GM18517 (cell line): Measurements from ENCODE around the gene SMC1B.

Experiments used
- ATAC-seq: cut with Tn5 transposase; IDR thresholded peaks from one replicate; pipeline ENCODE4 v1.9.1; 2021; ENCODE audit warnings: mild to moderate bottlenecking, moderate library complexity; ENCODE audit not compliant: unreplicated experiment

SMC1B gene

DNA sequence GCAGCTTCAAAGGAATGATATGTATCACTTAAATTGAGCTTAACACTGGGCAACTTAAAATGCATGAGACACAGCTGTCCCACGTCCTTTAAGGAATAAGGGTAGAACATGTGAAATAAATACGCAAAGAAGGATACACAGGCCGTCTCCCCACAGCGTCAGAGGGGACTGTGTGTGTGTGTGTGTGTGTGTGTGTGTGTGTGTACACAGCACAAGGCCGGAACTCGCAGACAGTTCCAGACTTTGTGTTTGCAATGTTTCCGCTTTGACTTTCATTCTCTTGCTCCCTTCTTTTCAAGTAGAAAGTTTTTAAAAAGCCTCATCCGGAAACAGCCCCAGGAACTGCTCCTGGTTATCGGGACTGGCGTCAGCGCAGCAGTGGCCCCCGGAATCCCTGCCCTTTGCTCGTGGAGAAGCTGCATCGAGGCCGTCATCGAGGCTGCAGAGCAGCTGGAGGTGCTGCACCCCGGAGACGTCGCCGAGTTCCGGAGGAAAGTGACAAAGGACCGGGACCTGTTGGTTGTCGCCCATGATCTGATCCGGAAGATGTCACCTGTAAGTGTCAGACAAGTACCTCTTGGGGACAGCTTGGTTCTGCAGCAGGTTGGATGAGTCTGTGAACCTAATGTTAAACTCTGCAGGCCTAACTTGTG lies 90.4 kb downstream of the SMC1B start:
- no peak for ATAC-seq

DNA sequence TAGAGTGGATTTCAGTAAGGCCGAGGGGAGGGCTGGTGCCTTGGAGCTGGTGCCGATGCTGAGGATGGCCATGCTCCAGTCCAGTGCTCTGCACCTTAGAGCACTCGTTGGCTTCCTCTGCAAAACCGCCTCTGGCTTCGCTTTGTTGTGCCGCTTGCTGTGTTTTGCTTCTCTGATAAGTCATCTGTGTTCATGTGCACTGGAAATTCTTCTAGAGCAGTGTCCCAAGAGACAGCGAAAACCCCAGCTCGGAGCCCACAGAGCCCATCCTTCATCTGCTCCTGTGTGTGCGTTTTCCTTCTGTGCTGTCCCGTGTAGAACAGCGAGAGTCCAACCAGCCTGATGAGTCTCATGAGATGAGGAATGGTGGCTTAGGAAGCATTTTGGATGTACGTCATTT lies 91.6 kb downstream of the SMC1B start:
- no peak for ATAC-seq

- no peak for ATAC-seq
These were observed 92.9 kb downstream of the SMC1B start for GRCh38 chr22:45320357-45320976.

DNA sequence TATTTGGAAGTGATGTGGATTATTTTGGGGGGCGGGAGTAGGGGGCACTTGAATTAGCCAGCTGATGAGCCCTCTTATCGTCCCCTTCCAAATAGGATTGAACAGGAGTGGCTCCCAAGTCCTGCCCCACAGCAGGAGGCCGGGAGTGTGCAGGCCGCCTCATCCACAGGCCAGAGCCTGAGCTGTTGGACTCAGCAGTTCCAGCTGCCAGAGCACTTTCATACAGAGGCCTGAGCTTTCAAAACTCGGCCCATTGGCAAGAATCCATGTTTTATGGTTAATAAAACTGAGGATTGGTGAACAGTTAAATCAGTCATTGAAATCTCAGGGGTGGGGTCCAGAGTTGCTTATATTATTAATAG lies 94.1 kb downstream of the SMC1B start:
- ATAC-seq: no peak

- ATAC-seq: peak; percentile 16
These were observed 94.7 kb downstream of the SMC1B start for GRCh38 chr22:45318558-45319323.

DNA sequence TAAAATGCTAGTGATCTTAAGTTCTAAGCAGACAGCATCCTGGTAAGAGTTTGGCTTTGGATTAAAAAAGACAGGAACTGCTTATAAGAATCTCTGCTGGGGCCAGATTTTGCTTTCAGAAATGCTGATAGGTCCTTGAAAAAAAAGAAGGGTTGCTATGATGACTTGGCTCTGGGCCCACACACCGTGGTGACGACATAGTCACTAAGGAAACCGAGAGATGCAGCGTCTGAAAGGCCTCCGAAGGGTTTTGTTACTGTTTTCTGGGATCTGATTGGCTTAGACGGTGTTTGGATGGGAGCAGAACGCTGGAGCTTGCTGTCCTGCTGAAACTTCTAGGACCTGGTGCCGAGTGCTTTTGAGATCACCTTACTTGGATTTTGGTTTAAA lies 95.2 kb downstream of the SMC1B start:
- ATAC-seq: peak; percentile 53

- no peak for ATAC-seq
These were observed 95.7 kb downstream of the SMC1B start for GRCh38 chr22:45317551-45318167.

DNA sequence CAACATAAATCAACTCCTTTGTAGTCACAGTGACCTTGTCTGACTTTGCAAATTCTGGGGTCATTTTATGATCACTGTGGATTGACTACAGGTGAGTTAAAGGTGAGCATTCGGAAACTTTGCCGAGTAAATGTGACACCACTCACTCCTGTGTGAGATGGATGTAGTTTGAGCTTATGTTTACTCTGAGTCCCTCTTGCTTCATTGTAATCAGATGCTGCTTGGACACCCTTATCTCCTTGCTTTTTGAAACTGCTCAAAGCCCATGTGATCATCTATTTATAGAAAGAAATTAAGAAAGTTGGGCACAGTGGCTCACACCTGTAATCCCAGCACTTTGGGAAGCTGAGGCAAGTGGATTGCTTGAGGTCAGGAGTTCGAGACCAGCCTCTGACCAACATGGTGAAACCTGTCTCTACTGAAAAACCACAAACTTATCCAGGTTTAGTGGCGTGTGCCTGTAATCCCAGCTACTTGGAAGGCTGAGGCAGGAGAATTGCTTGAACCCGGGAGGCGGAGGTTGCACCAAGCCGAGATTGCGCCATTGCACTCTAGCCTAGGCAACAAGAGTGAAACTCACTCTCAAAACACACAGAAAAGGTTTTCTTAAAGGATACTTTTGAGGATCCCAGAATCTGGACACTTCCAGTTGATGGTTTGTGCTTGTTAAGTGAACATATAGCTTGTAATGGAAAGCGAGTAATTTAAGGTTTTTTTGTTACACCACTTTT lies 96.4 kb downstream of the SMC1B start:
- no peak for ATAC-seq

DNA sequence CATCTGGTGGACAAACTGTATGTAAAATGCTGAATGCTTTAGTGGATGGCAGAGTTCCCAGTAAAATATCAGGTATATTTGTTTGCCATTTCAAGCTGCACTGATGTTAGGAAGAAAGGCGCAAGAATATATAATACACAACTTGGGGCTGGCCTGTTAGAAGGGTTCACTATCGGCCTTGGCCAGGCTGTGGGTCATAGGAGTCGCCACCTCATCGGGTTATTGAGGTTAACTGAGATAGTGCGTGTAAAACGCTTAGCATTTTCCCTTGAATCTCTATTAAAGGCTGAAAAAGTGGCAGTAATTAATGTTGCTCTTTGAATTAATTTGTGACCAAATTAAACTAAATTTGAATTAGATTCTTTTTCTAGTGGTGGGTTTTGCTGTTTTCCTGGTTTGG lies 98.6 kb downstream of the SMC1B start:
- ATAC-seq: no peak

DNA sequence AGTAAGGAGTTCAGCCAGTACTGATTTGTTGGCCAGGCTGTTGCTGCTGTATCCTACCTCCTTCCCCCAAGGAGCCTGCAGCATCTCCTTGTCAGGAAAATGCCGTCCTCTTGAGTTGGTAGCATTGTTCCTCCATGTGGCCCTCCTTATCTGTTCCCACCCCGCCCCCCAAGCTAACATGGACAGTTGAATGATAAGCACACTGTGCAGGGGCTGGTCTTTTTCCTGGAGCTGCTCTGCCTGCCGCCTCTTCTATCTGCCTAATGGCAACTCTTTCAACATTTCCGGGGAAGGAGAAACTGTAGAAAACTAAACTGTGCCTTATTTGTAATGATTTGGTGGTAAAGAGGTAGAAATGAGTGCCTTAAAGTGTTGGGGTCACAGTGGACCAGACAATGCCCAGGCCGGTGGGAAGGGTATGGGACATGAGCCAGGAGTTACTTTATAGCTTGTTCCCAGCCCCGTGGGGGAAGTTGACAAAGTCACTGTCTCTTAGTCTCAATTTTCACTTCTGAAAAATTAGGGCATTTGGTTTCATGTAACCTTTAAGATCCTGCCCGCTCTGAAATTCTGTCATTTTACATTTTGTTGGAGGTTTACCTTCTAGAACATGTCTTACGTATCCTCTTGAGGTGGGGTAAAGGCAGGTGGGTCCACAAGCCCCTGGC lies 99.2 kb downstream of the SMC1B start:
- no peak for ATAC-seq

DNA sequence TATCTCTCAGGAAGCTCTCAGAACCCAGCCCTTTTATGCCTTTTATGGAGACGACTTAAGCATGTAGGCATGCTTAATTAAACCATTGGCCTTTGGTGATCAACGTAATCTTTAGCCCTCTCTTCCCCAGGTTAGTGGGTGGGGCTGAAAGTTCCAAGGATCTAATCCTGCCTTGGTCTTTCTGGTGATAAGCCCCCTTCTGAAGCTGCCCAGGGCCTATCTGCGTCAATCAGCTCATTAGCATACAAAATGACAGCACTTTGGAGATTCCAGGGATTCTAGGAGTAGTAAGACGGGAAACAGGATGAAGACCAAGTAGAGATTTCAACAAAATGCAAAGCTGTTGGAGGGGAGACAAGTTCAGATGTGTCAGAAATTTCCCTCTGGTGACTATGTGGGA lies 100.5 kb downstream of the SMC1B start:
- ATAC-seq: no peak

DNA sequence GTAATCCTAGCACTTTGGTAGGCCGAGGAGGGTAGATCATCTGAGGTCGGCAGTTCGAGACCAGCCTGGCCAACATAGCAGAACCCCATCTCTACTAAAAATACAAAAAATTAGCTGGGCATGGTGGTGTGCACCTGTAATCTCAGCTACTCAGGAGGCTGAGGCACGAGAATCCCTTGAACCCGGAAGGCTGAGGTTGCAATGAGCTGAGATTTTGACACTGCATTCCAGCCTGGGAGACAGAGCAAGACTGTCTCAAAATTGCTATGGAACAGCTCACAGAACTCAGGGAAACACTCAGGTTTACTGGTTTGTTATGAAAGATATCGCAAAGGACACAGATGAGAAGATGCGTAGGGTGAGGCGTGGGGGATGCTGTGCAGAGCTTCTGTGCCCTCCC lies 101.0 kb downstream of the SMC1B start:
- no peak for ATAC-seq

- no peak for ATAC-seq
These were observed 102.3 kb downstream of the SMC1B start for GRCh38 chr22:45310977-45311531.

- ATAC-seq: no peak
These were observed 102.9 kb downstream of the SMC1B start for GRCh38 chr22:45310331-45310976.

- ATAC-seq: peak; percentile 79
These were observed 103.8 kb downstream of the SMC1B start, which contains the start of gene FAM118A for GRCh38 chr22:45309422-45310227. Gene FAM118A, plus strand, starts transcription at chr22:45309934. Its CDS starts 12,446 bp downstream, at chr22:45322380.

- no peak for ATAC-seq
These were observed 104.4 kb downstream of the SMC1B start for GRCh38 chr22:45308957-45309421.

GRCh38 chr22:45308391-45308956 lies 104.9 kb downstream of the SMC1B start:
- no peak for ATAC-seq

GRCh38 chr22:45306139-45306538 lies 107.3 kb downstream of the SMC1B start:
- no peak for ATAC-seq
